Inferior parietal cortex (tissue), 1 donor: ENCODE data around the gene TAF7L.

ENCODE experiments used
- DNase-seq: peaks from one replicate; pipeline ENCODE4 v3.0.0-alpha.2; 2016; ENCODE audit errors: extremely low spot score

The TAF7L gene

GRCh38 chrX:101220662-101221260 is 70.4 kb downstream of the TAF7L start:
- no peak for DNase-seq

GRCh38 chrX:101219864-101220346 is 71.2 kb downstream of the TAF7L start:
- no peak for DNase-seq

- DNase-seq = no peak
Observed at GRCh38 chrX:101219116-101219863, 71.8 kb downstream of the TAF7L start, which contains the start of gene DRP2. TSS of gene DRP2 (plus strand) at chrX:101219786. CDS start at chrX:101231648, 11,862 bp downstream.
